Measurements from ENCODE around the gene GLCCI1.

- no peak for TF ChIP-seq CTCF (IDR thresholded peaks at IDR 0.05 in 8 of 11, conservative IDR thresholded peaks at IDR 0.05 in 3 of 11)
- TF ChIP-seq POLR2A (IDR thresholded peaks at IDR 0.05): no peak
- no peak for TF ChIP-seq POLR2AphosphoS5 (IDR thresholded peaks at IDR 0.05)
These were observed 23.9 kb downstream of the GLCCI1 start for GRCh38 chr7:7992506-7992905.

Measured in spleen (tissue), 7 donors.